A549 (cell line): ENCODE data around the gene SYT15. TPM values are rescaled to one million over a fixed set of nuclear protein-coding genes. Genes with fewer than 3 reads are reported as not detected.

ENCODE experiments used
- ATAC-seq, 2 experiments: fragments of 200-7000 bp in 1 of 2; fragments of >200 bp in 1 of 2; cut with Nextera tagmentation in 1 of 2; cut with Tn5 transposase in 1 of 2; 3 replicates each; pipeline versions ENCODE4 v1.8.0 to v1.9.1; 2018 to 2020; ENCODE audit warnings: mild to moderate bottlenecking in 1 of 2, moderate library complexity in 1 of 2
- CTCF ChIA-PET: fragments of 300-600 bp; sonication (Branson Sonifier 250); formaldehyde crosslinking; extraction: SDS; loops from one replicate; lab custom pipeline; 2021; ENCODE audit warnings: antibody characterized with exemption, inconsistent platforms; lab: Yijun Ruan, JAX
- POLR2A ChIA-PET: fragments of 350-600 bp; formaldehyde crosslinking; extraction: SDS; loops from one replicate; lab custom pipeline; 2021; ENCODE audit warnings: antibody characterized with exemption, inconsistent platforms; lab: Yijun Ruan, JAX
- DNase-seq, 2 experiments: peaks; one replicate each; pipeline versions ENCODE4 v3.0.0 to v3.0.0-alpha.2; 2011 to 2016; ENCODE audit warnings: low read depth in 1 of 2, low spot score in 1 of 2
- FAIRE-seq: peaks from 2 replicates; lab custom pipeline; 2011; peaks lifted over from hg19 to GRCh38; lab: Jason Lieb, UNC
- H3K27ac ChIP-seq, 2 experiments: fragments of >200 bp; sonication (Bioruptor Twin); formaldehyde crosslinking; 3 replicates each; pipeline ENCODE4 v1.5.1; 2016 to 2017
- H3K4me1 ChIP-seq: fragments of >200 bp; sonication (Bioruptor Twin); formaldehyde crosslinking; 3 replicates; pipeline ENCODE4 v1.6.1; 2016
- H3K4me2 ChIP-seq: fragments of >200 bp; sonication (Bioruptor Twin); formaldehyde crosslinking; 3 replicates; pipeline ENCODE4 v1.6.1; 2016
- H3K4me3 ChIP-seq: fragments of >200 bp; sonication (Bioruptor Twin); formaldehyde crosslinking; 3 replicates; pipeline ENCODE4 v1.5.1; 2016
- H3K9me3 ChIP-seq: fragments of >200 bp; sonication (Bioruptor Twin); formaldehyde crosslinking; 3 replicates; pipeline ENCODE4 v1.6.1; 2016
- BCL3 ChIP-seq: fragments of >200 bp; sonication (Bioruptor Twin); formaldehyde crosslinking; IDR thresholded peaks from 3 replicates; pipeline ENCODE4 v1.6.1; 2016
- BHLHE40 ChIP-seq: IDR thresholded peaks from 2 replicates; pipeline ENCODE4 v1.6.1; 2012; ENCODE audit warnings: low read depth, low read length, inconsistent platforms
- CBX2 ChIP-seq: fragments of 200-600 bp; sonication (generic); IDR thresholded peaks from 2 replicates; pipeline ENCODE4 v1.6.1; 2016; ENCODE audit warnings: low read depth, mild to moderate bottlenecking, borderline replicate concordance
- CHD2 ChIP-seq: fragments of 150-350 bp; IDR thresholded peaks from 2 replicates; pipeline ENCODE4 v1.6.1; 2014; ENCODE audit warnings: low read length; ENCODE audit not compliant: partially characterized antibody
- CHD4 ChIP-seq: fragments of 200-600 bp; sonication (generic); IDR thresholded peaks from 2 replicates; pipeline ENCODE4 v1.6.1; 2016; ENCODE audit warnings: antibody characterized with exemption, mild to moderate bottlenecking, borderline replicate concordance
- EHF ChIP-seq: fragments of 250-450 bp; sonication (Bioruptor Pico); IDR thresholded peaks from 2 replicates; pipeline ENCODE4 v1.5.0; 2020; ENCODE audit warnings: mild to moderate bottlenecking
- EHMT2 ChIP-seq: fragments of 200-600 bp; sonication (generic); IDR thresholded peaks from 2 replicates; pipeline ENCODE4 v1.6.1; 2016; ENCODE audit warnings: antibody characterized with exemption, low read depth, mild to moderate bottlenecking, moderate library complexity
- ESRRA ChIP-seq: fragments of 150-350 bp; IDR thresholded peaks from 2 replicates; pipeline ENCODE4 v1.6.1; 2014; ENCODE audit warnings: mild to moderate bottlenecking, low read length, borderline replicate concordance
- FOSB ChIP-seq: fragments of 250-450 bp; sonication (Bioruptor Pico); IDR thresholded peaks from 2 replicates; pipeline ENCODE4 v1.5.0; 2020; ENCODE audit warnings: mild to moderate bottlenecking, moderate library complexity
- FOXS1 ChIP-seq: fragments of 250-450 bp; sonication (Bioruptor Pico); IDR thresholded peaks from 2 replicates; pipeline ENCODE4 v1.5.0; 2020; ENCODE audit warnings: mild to moderate bottlenecking, moderate library complexity
- HOXB13 ChIP-seq: fragments of 250-450 bp; sonication (Bioruptor Pico); IDR thresholded peaks from 2 replicates; pipeline ENCODE4 v1.5.0; 2020; ENCODE audit warnings: low read depth, mild to moderate bottlenecking, moderate library complexity
- JUN ChIP-seq, 2 experiments: fragments of >200 bp; sonication (Bioruptor Twin); formaldehyde crosslinking; IDR thresholded peaks; 2 replicates in 1 of 2; 3 replicates in 1 of 2; pipeline ENCODE4 v1.6.1; 2016 to 2017
- MAFK ChIP-seq: fragments of 450-650 bp; IDR thresholded peaks from 2 replicates; pipeline ENCODE4 v1.6.1; 2014; ENCODE audit not compliant: partially characterized antibody
- MAX ChIP-seq: IDR thresholded peaks from 2 replicates; pipeline ENCODE4 v1.6.1; 2012
- MYC ChIP-seq: IDR thresholded peaks from 2 replicates; pipeline ENCODE4 v1.6.1; 2012; ENCODE audit warnings: mild to moderate bottlenecking, inconsistent platforms, low read length, improper control_type of control experiment, borderline replicate concordance
- NFE2L2 ChIP-seq: fragments of 150-350 bp; conservative IDR thresholded peaks from 2 replicates; pipeline ENCODE4 v1.6.1; 2014; ENCODE audit warnings: low read length
- POLR2A ChIP-seq: IDR thresholded peaks from 2 replicates; pipeline ENCODE4 v1.6.1; 2012; ENCODE audit warnings: mild to moderate bottlenecking, low read length
- RARB ChIP-seq: fragments of 250-450 bp; sonication (Bioruptor Pico); IDR thresholded peaks from 2 replicates; pipeline ENCODE4 v1.8.0; 2021; ENCODE audit warnings: mild to moderate bottlenecking, moderate library complexity
- RCOR1 ChIP-seq: fragments of 150-350 bp; IDR thresholded peaks from 2 replicates; pipeline ENCODE4 v1.6.1; 2014; ENCODE audit warnings: antibody characterized with exemption, low read length, low read depth
- RNF2 ChIP-seq: fragments of 200-600 bp; sonication (generic); IDR thresholded peaks from 2 replicates; pipeline ENCODE4 v1.6.1; 2016; ENCODE audit warnings: low read depth, mild to moderate bottlenecking, antibody characterized with exemption, moderate library complexity, borderline replicate concordance
- TFCP2L1 ChIP-seq: fragments of 250-450 bp; sonication (Bioruptor Pico); IDR thresholded peaks from 2 replicates; pipeline ENCODE4 v1.5.0; 2021; ENCODE audit warnings: mild to moderate bottlenecking
- ZC3H11A ChIP-seq: fragments of 450-650 bp; IDR thresholded peaks from 2 replicates; pipeline ENCODE4 v1.6.1; 2014; ENCODE audit warnings: antibody characterized with exemption, mild to moderate bottlenecking
- ZFP36 ChIP-seq: fragments of 450-650 bp; IDR thresholded peaks from 2 replicates; pipeline ENCODE4 v1.6.1; 2014; ENCODE audit warnings: borderline replicate concordance; ENCODE audit not compliant: partially characterized antibody
- ZNF302 ChIP-seq: fragments of 250-450 bp; sonication (Bioruptor Pico); IDR thresholded peaks from 2 replicates; pipeline ENCODE4 v1.9.0; 2021; ENCODE audit warnings: inconsistent platforms, mild to moderate bottlenecking, moderate library complexity
- ZSCAN20 ChIP-seq: fragments of 250-450 bp; sonication (Bioruptor Pico); IDR thresholded peaks from 2 replicates; pipeline ENCODE4 v1.8.0; 2022; ENCODE audit warnings: mild to moderate bottlenecking, moderate library complexity
- WGBS: methylation state at CpG from one replicate; pipeline ENCODE4 v1.1.6; 2017; ENCODE audit errors: missing lambda C conversion rate; 5-methylcytosine and 5-hydroxymethylcytosine counted together
- polyA plus RNA-seq, 4 experiments: library from polyadenylated mRNA; depleted of rRNA in 3 of 4; stranded (reverse); fragments of >200 nt; fragmentation: RNase III in 1 of 4; extraction: RNeasy Plus Mini Kit Qiagen cat#74134 plus additional on column Dnase treatment in 1 of 4; gene quantifications; 2 replicates in 3 of 4; 3 replicates in 1 of 4; pipeline ENCODE4 v1.2.3, GENCODE V29; 2011 to 2017

SYT15 gene
- polyA plus RNA-seq, 2 of the 4 experiments (the other 2 are of a cell fraction), result 3.5 to 3.6 TPM

- TF ChIP-seq ESRRA (no peak), EHF (no peak), TFCP2L1 (CRISPR knock-in tag) (no peak), RCOR1 (no peak), MAX (peak; percentile 7; the same call in 1 of the 2 replicates), ZFP36 (no peak)
- ChIA-PET CTCF (interaction anchor here (0.7 to 9.2 kb wide), 5 partner anchors 7 to 23 kb away, joined by 3 to 87 read pairs (median 5); partner anchors contain the start of gene GPRIN2), POLR2A (interaction anchor here (0.6 to 1.4 kb wide), 3 partner anchors 9 to 33 kb away, joined by 3 to 4 read pairs (median 4); no protein-coding TSS in a partner anchor)
- FAIRE-seq (no peak), ATAC-seq (no peak), DNase-seq (no peak)
- Histone ChIP-seq H3K27ac (peak overlapping the region; percentile 88 to 89), H3K9me3 (no peaks in the 10 kb centered on the region), H3K4me3 (no peak overlapping the region), H3K4me1 (peaks cover 93% of the 10 kb centered on the region), H3K4me2 (no peak overlapping the region)
- 90% methylated on average over 20 of the region's 20 CpGs for WGBS
Observed at GRCh38 chr10:46550076-46550790, 28.7 kb upstream of the SYT15 start.

- FAIRE-seq (no peak), DNase-seq (no peak), ATAC-seq (no peak)
- H3K9me3 ChIP-seq, result no peaks in the 10 kb centered on the region
- 86% methylated on average over 8 of the region's 8 CpGs for WGBS
- H3K27ac ChIP-seq, result peak overlapping the region; percentile 88 to 89
- CTCF ChIA-PET, result interaction anchor here (0.7 to 9.2 kb wide), 6 partner anchors 6 to 23 kb away, joined by 3 to 87 read pairs (median 6); partner anchors contain the start of gene GPRIN2
- H3K4me2 ChIP-seq, result 0 out of 3 replicates have a peak overlapping the region, but pooled peaks have one; percentile 68
- POLR2A ChIA-PET, result interaction anchor here (1.1 to 1.4 kb wide), 2 partner anchors 10 to 26 kb away, joined by 3 to 4 read pairs; no protein-coding TSS in a partner anchor
- H3K4me1 ChIP-seq, result peaks cover 85% of the 10 kb centered on the region
- no peak overlapping the region for H3K4me3 ChIP-seq
- TF ChIP-seq HOXB13 (no peak), ZFP36 (no peak), ZC3H11A (no peak), MAFK (peak; percentile 85), BHLHE40 (no peak), JUN (IDR thresholded peaks at IDR 0.05) (peak in 1 of 2 experiments; percentile 5; a peak in 1 of 5 replicates), NFE2L2 (peak; percentile 53), FOSB (CRISPR knock-in tag) (no peak), EHF (no peak), RNF2 (no peak), TFCP2L1 (CRISPR knock-in tag) (no peak), EHMT2 (no peak), MAX (0 out of 2 replicates have a peak, but pooled peaks have one; percentile 9), CHD4 (no peak), POLR2A (no peak)
Observed at GRCh38 chr10:46550795-46551700, 27.9 kb upstream of the SYT15 start.

GRCh38 chr10:46551701-46552525, 27.0 kb upstream of the SYT15 start:
- Histone ChIP-seq H3K9me3 (no peaks in the 10 kb centered on the region), H3K4me2 (peak overlapping the region; percentile 68; the same call in 2 of the 3 replicates), H3K27ac (peak overlapping the region; percentile 88 to 89), H3K4me1 (peaks cover 76% of the 10 kb centered on the region), H3K4me3 (no peak overlapping the region)
- POLR2A ChIA-PET, result interaction anchor here (1.1 to 2.0 kb wide), 3 partner anchors 11 to 27 kb away, joined by 3 to 7 read pairs (median 4); no protein-coding TSS in a partner anchor
- no peak for ATAC-seq
- no peak for DNase-seq
- no peak for TF ChIP-seq TFCP2L1 (CRISPR knock-in tag)
- TF ChIP-seq ZNF302, result no peak
- no peak for TF ChIP-seq RARB
- no peak for TF ChIP-seq CBX2
- no peak for TF ChIP-seq EHMT2
- TF ChIP-seq ZSCAN20 (CRISPR knock-in tag), result no peak
- TF ChIP-seq FOXS1 (CRISPR knock-in tag), result no peak
- no peak for TF ChIP-seq CHD2
- TF ChIP-seq MYC, result no peak
- no peak for TF ChIP-seq BCL3
- CTCF ChIA-PET, result interaction anchor here (1.2 to 9.4 kb wide), 6 partner anchors 5 to 324 kb away, joined by 3 to 87 read pairs (median 6); partner anchors contain the start of gene GPRIN2
- no peak for FAIRE-seq
- 89% methylated on average over 12 of the region's 12 CpGs for WGBS
